Liver (tissue), 9 donors: Measurements from ENCODE around the gene TMCC2. TPM values are rescaled to one million over a fixed set of nuclear protein-coding genes. Genes with fewer than 3 reads are reported as not detected.

Source experiments
- DNase-seq: peaks from one replicate; pipeline ENCODE4 v3.0.0-alpha.2; 2017; ENCODE audit warnings: low spot score
- H3K27ac ChIP-seq, 2 donors: one replicate each; pipeline ENCODE4 v1.7.0; 2013; ENCODE audit warnings: inconsistent platforms in 2 of 2, low read length in 2 of 2, control low read depth in 1 of 2, low read depth in 1 of 2, mild to moderate bottlenecking in 1 of 2
- H3K27me3 ChIP-seq, 4 donors: one replicate each; pipeline versions ENCODE4 v1.6.1 to v1.7.0; 2013; ENCODE audit warnings: low read length in 3 of 4, inconsistent platforms in 1 of 4, mild to moderate bottlenecking in 1 of 4, moderate library complexity in 1 of 4; ENCODE audit not compliant: control insufficient read depth in 4 of 4, insufficient read depth in 4 of 4
- H3K36me3 ChIP-seq, 4 donors: one replicate each; pipeline versions ENCODE4 v1.6.1 to v1.7.0; 2013; ENCODE audit warnings: low read length in 3 of 4, mild to moderate bottlenecking in 3 of 4, low read depth in 1 of 4, moderate library complexity in 1 of 4; ENCODE audit not compliant: control insufficient read depth in 4 of 4, insufficient read depth in 3 of 4
- H3K4me1 ChIP-seq, 4 donors: one replicate each; pipeline versions ENCODE4 v1.6.1 to v1.7.0; 2013; ENCODE audit warnings: low read length in 3 of 4, mild to moderate bottlenecking in 3 of 4, moderate library complexity in 1 of 4; ENCODE audit not compliant: control insufficient read depth in 4 of 4, insufficient read depth in 4 of 4
- H3K4me3 ChIP-seq, 3 donors: one replicate each; pipeline versions ENCODE4 v1.6.1 to v1.7.0; 2013; ENCODE audit warnings: low read length in 3 of 3, control low read depth in 1 of 3, low read depth in 1 of 3, mild to moderate bottlenecking in 1 of 3
- H3K9ac ChIP-seq, 2 donors: one replicate each; pipeline ENCODE4 v1.7.0; 2013; ENCODE audit warnings: low read length in 2 of 2, mild to moderate bottlenecking in 2 of 2, moderate library complexity in 2 of 2, control low read depth in 1 of 2, low read depth in 1 of 2
- H3K9me3 ChIP-seq, 4 donors: one replicate each; pipeline versions ENCODE4 v1.6.1 to v1.7.0; 2013; ENCODE audit warnings: low read length in 3 of 4; ENCODE audit not compliant: control insufficient read depth in 4 of 4
- FOXA1 ChIP-seq: IDR thresholded peaks from 2 replicates; pipeline ENCODE4 v1.6.1; 2016; ENCODE audit warnings: antibody characterized with exemption
- FOXA2 ChIP-seq: IDR thresholded peaks from 2 replicates; pipeline ENCODE4 v1.6.1; 2016; ENCODE audit warnings: antibody characterized with exemption
- JUND ChIP-seq, 2 donors: IDR thresholded peaks; 2 replicates each; pipeline ENCODE4 v1.6.1; 2016; ENCODE audit warnings: antibody characterized with exemption in 2 of 2
- RAD21 ChIP-seq, 2 donors: IDR thresholded peaks; 2 replicates each; pipeline ENCODE4 v1.6.1; 2016; ENCODE audit warnings: antibody characterized with exemption in 2 of 2, mild to moderate bottlenecking in 2 of 2
- RXRA ChIP-seq, 2 donors: IDR thresholded peaks; 2 replicates each; pipeline ENCODE4 v1.6.1; 2017 to 2018; ENCODE audit warnings: antibody characterized with exemption in 2 of 2, mild to moderate bottlenecking in 1 of 2
- SP1 ChIP-seq: IDR thresholded peaks from 2 replicates; pipeline ENCODE4 v1.6.1; 2018; ENCODE audit warnings: antibody characterized with exemption, mild to moderate bottlenecking
- TAF1 ChIP-seq: conservative IDR thresholded peaks from 2 replicates; pipeline ENCODE4 v1.6.1; 2016; ENCODE audit warnings: antibody characterized with exemption, mild to moderate bottlenecking
- YY1 ChIP-seq: IDR thresholded peaks from 2 replicates; pipeline ENCODE4 v1.6.1; 2016; ENCODE audit warnings: antibody characterized with exemption, mild to moderate bottlenecking
- WGBS: extraction: QIAGEN DNeasy Blood & Tissue Kit; methylation state at CpG from one replicate; pipeline ENCODE4 v1.1.7; 2013; 5-methylcytosine and 5-hydroxymethylcytosine counted together
- polyA plus RNA-seq, 2 donors: library from polyadenylated mRNA; stranded (reverse) in 1 of 2; unstranded in 1 of 2; fragments of 200-250 nt in 1 of 2; fragments of >200 nt in 1 of 2; fragmentation: Nextera tagmentation in 1 of 2; extraction: Ambion mirVana in 1 of 2; gene quantifications; one replicate each; pipeline versions ENCODE4 v1.2.1 to v1.2.3, GENCODE V29; 2013 to 2015
- total RNA-seq, 2 donors: library from RNA; depleted of rRNA; stranded (reverse); fragments of >200 nt; gene quantifications; one replicate each; pipeline ENCODE4 v1.2.3, GENCODE V29; 2014
- TF ChIP-seq, protein P1 (sequence below): IDR thresholded peaks from 2 replicates; pipeline ENCODE4 v1.6.1; 2016; ENCODE audit warnings: antibody characterized with exemption
- TF ChIP-seq, protein P2 (sequence below): IDR thresholded peaks from 2 replicates; pipeline ENCODE4 v1.6.1; 2016; ENCODE audit warnings: antibody characterized with exemption
- donor health status: healthy.
- donor health status: healthy.
- donor health status: healthy.
- donor health status: healthy.
- donor health status: healthy.

Gene TMCC2
- total and polyA plus RNA-seq, 4 donors, result 0.06 to 452 (median 0.21) TPM

DNA sequence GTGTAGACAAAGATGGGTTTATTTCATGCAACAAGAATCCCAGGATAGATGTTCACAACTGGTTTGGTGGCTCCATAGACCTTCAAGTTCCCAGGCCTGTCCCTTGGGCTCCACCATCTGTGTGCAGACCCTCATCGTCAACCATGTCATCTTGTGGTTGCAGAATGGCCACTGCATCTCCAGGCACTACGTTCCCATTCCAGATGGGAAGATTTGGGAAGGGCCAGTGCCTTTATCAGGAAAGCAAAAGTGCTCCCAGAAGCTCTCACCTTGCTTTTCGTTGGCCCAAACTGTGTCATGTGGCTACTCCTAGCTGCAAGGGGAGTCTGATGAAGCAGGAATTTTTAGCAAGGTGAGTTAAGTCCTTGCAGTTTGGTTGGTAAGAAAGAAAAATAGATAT, 12.8 kb downstream of the TMCC2 start (continued):
- TF ChIP-seq RAD21 (IDR thresholded peaks at IDR 0.05), result no peak

DNA sequence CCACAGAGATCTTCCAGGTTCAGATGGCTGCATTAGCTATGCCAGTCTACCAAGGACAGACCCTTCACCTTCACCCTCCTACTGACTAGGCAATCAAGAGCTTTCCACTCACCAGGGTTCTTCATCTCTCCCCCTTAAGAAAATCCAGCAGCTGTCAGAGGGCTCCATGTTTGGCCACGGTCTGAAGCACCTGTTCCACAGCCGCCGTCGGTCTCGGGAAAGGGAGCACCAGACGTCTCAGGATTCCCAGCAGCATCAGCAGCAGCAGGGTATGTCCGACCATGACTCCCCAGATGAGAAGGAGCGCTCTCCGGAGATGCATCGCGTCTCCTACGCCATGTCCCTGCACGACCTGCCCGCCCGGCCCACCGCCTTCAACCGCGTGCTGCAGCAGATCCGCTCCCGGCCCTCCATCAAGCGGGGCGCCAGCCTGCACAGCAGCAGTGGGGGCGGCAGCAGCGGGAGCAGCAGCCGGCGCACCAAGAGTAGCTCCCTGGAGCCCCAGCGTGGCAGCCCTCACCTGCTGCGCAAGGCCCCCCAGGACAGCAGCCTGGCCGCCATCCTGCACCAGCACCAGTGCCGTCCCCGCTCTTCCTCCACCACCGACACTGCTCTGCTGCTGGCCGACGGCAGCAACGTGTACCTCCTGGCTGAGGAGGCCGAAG, 13.8 kb downstream of the TMCC2 start:
- Histone ChIP-seq H3K27ac (no peak overlapping the region), H3K9me3 (no peaks in the 10 kb centered on the region), H3K27me3 (no peaks in the 10 kb centered on the region), H3K4me3 (no peak overlapping the region), H3K36me3 (no peaks in the 10 kb centered on the region), H3K9ac (no peak overlapping the region), H3K4me1 (peaks cover 0 to 5% (median 0%) of the 10 kb centered on the region in 4 donors)
- 93% methylated on average over 36 of the region's 36 CpGs for WGBS
- TF ChIP-seq YY1, result no peak
- no peak for TF ChIP-seq TAF1
- no peak for TF ChIP-seq FOXA2
- TF ChIP-seq, protein P1, sequence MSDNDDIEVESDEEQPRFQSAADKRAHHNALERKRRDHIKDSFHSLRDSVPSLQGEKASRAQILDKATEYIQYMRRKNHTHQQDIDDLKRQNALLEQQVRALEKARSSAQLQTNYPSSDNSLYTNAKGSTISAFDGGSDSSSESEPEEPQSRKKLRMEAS, result no peak
- DNase-seq, result no peak

DNA sequence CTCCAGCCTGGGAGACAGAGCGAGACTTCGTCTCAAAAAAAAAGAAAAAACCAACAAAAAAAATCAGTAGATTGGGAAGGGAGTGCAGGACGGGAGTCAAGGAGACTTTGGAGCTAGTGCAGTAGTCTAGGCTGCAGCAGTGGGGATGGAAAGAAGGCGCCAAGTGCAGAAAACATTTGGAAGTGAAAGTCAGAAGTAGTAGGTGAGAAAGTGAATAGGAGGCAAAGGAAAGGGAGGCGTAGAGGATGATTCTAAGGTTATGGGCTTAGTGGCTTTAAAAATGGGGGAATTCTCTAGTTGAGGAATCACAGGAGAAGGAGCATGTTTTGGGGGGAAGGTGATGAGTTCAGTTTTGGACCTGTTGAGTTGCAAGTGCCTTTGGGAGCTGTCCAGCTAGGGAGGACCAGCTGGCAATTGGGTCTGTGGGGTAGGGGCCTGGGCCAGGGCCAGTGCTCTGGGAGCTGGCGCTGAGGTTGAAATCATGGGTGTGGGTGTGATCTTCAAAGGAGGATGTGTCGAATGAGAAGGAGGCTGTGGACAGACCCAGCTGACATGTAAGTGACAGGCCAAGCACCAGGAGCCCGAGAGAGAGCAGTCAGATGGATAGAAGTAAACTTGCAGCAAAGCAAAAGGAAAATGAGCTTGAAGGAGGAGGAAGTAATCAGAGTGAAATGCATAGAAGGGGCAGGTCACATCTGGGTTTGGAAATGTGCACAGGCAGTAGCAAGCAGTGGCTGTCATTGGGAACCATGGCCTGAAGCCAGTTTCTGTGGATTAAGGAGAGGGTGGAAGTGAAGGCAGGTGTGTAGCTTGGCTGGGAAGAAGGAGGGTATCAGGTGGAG, 15.8 kb downstream of the TMCC2 start:
- no peaks in the 10 kb centered on the region for H3K9me3 ChIP-seq
- H3K27me3 ChIP-seq, result no peaks in the 10 kb centered on the region
- no peak for DNase-seq
- no peaks in the 10 kb centered on the region for H3K36me3 ChIP-seq
- TF ChIP-seq, protein P1, result no peak
- no peak for TF ChIP-seq SP1
- no peak for TF ChIP-seq FOXA2
- no peak for TF ChIP-seq JUND (IDR thresholded peaks at IDR 0.05)
- no peak for TF ChIP-seq FOXA1
- TF ChIP-seq RXRA (IDR thresholded peaks at IDR 0.05), result no peak
- no peak overlapping the region for H3K9ac ChIP-seq
- H3K4me3 ChIP-seq, result no peak overlapping the region
- H3K27ac ChIP-seq, result no peak overlapping the region
- no peaks in the 10 kb centered on the region for H3K4me1 ChIP-seq
- WGBS, result 90% methylated on average over 8 of the region's 8 CpGs

DNA sequence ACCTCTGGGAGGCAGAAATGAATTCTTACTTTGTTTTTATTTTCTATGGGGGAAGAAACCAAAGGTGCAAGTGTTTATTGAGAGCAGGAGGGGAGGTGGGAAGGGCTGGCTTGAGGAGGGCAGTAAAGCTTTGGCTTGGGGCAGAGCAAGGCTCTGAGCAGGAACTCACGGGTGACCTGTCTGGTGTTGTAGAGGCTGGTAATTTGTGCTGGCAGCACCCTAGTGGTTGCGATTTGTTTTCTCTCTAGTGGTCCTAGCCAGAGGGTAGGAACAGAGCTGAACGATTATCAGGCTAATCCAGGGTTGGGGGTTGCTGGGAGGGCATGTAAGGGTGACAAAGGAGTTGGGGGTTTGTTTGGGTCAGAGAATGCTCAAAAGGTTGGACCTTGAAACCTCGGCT, 16.6 kb downstream of the TMCC2 start:
- no peaks in the 10 kb centered on the region for H3K4me1 ChIP-seq
- 69% methylated on average over 4 of the region's 4 CpGs for WGBS
- TF ChIP-seq RAD21 (IDR thresholded peaks at IDR 0.05) (no peak), YY1 (no peak)
- TF ChIP-seq, protein P2, sequence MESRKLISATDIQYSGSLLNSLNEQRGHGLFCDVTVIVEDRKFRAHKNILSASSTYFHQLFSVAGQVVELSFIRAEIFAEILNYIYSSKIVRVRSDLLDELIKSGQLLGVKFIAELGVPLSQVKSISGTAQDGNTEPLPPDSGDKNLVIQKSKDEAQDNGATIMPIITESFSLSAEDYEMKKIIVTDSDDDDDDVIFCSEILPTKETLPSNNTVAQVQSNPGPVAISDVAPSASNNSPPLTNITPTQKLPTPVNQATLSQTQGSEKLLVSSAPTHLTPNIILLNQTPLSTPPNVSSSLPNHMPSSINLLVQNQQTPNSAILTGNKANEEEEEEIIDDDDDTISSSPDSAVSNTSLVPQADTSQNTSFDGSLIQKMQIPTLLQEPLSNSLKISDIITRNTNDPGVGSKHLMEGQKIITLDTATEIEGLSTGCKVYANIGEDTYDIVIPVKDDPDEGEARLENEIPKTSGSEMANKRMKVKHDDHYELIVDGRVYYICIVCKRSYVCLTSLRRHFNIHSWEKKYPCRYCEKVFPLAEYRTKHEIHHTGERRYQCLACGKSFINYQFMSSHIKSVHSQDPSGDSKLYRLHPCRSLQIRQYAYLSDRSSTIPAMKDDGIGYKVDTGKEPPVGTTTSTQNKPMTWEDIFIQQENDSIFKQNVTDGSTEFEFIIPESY, result no peak

More for the DNA sequence above, 16.6 kb downstream of the TMCC2 start:
- Histone ChIP-seq H3K36me3 (no peaks in the 10 kb centered on the region), H3K4me3 (no peak overlapping the region), H3K9me3 (no peaks in the 10 kb centered on the region), H3K9ac (no peak overlapping the region), H3K27ac (no peak overlapping the region), H3K27me3 (no peaks in the 10 kb centered on the region)
- no peak for DNase-seq
